Fibroblast of mammary gland (primary cell): ENCODE data around the gene DLG2.
A peak's percentile ranks its signal among the peaks of the same experiment; 100 is the strongest.

Experiments used
- DNase-seq: peaks from one replicate; pipeline ENCODE4 v3.0.0-alpha.2; 2010; ENCODE audit warnings: low read depth
- H3K4me3 ChIP-seq: 2 replicates; pipeline ENCODE4 v1.5.1; 2011; ENCODE audit warnings: low read depth, mild to moderate bottlenecking, low read length, moderate library complexity; ENCODE audit not compliant: control insufficient read depth
- TF ChIP-seq, protein P1 (sequence below): conservative IDR thresholded peaks from 2 replicates; pipeline ENCODE4 v1.5.1; 2011; ENCODE audit warnings: low read depth, low read length, inconsistent platforms; ENCODE audit not compliant: control insufficient read depth, insufficient read depth

DLG2 gene

DNA sequence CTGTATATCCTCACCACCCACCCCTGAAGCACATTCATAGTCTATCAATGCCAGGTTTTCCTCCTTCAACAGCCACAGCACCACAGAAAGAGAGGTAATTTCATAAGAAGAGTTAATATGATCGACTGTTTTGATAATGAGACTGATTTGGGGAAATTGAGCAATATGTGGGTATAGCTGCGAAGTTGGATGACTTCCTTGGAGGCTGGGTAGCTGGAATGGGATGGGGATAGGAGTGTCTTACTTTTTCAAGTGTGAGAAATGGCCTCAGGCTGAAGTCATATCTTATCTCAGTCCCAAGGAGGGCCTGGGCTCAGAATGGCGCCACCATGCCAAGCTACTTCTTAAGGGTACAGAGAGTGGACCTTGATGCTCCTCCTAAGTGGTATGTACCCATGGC lies 2153.4 kb downstream of the DLG2 start:
- no peak overlapping the region for H3K4me3 ChIP-seq
- TF ChIP-seq, protein P1, sequence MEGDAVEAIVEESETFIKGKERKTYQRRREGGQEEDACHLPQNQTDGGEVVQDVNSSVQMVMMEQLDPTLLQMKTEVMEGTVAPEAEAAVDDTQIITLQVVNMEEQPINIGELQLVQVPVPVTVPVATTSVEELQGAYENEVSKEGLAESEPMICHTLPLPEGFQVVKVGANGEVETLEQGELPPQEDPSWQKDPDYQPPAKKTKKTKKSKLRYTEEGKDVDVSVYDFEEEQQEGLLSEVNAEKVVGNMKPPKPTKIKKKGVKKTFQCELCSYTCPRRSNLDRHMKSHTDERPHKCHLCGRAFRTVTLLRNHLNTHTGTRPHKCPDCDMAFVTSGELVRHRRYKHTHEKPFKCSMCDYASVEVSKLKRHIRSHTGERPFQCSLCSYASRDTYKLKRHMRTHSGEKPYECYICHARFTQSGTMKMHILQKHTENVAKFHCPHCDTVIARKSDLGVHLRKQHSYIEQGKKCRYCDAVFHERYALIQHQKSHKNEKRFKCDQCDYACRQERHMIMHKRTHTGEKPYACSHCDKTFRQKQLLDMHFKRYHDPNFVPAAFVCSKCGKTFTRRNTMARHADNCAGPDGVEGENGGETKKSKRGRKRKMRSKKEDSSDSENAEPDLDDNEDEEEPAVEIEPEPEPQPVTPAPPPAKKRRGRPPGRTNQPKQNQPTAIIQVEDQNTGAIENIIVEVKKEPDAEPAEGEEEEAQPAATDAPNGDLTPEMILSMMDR = no peak
- DNase-seq = no peak

DNA sequence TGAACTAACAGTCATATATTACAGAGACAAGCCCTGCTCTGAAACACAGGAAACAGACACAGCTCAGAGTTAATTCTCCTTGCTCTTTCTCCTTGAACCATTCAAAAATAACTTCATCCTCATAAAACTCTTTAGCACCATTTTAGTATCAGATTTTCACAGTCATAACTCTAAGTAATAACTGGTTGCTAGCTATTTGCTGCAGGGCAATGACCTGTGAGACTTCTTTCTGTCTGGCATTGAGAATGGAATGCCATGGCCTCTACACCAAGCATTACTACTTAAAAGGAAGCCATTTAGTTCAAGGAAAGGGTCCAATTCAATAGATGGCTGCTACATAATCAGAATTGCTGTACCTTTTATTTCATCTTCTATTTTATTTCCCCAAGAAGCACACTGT lies 2154.3 kb downstream of the DLG2 start:
- TF ChIP-seq, protein P1 = no peak
- DNase-seq = no peak
- no peak overlapping the region for H3K4me3 ChIP-seq

DNA sequence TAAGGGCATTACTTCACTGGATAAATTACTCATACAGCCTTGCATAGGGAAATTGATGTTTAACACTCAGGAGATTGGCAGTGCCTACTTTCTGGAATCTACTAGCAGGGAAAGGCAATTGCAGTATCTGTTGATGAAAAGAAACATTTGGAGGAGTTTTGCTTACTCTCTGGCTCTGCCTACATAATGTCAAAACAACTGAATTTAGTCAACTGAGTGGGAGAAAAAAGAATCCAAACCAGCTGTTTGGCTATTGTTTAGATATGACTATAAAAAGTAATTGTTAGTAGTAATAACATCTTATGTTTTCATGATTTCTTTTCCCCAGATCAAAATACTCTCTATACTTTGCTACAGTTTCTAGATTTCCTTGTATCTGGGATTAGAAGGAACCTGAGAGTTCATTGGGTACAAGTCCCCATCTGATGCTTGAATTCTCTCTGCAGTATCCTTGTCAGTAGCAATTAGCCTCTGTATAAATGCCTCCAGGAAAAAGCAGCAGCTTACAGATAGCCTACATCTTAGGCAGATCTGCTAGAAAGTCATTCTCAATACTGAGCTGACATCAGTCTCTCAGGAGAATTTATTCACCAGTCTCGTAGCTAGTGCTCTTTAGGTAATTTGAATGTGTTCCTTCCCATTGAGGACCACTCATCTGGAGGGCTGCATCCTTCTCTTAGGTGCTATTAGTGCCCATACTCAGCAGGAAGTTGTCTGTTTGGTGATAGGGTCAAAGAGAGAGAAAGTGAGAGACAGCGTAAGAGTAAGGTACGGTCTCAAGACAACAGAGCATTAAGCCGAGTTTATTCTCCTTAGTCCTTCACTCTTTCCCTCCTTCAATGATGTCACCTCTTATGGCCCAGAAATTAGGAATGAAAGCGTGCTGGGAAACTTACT lies 2155.1 kb downstream of the DLG2 start:
- no peak for DNase-seq
- TF ChIP-seq, protein P1 = no peak
- no peak overlapping the region for H3K4me3 ChIP-seq

DNA sequence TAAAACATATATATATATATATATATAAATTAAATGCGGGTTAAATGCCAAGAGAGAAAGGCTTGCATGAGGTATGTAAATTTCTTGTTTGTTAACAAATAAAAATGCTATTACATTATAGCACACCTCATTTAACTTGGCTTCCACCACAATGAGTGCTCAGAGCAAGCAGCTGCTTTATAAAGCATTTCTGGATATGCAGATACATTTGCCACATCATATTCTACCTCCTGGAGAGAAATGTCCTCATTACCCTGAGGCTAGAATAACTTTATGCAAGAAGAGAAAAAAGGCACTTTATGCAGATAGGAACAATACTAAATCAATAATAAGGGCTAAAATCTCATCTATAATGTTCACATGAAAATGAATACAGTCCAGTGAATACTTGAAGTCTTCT lies 2159.3 kb downstream of the DLG2 start:
- TF ChIP-seq, protein P1 = no peak
- no peak overlapping the region for H3K4me3 ChIP-seq
- no peak for DNase-seq

DNA sequence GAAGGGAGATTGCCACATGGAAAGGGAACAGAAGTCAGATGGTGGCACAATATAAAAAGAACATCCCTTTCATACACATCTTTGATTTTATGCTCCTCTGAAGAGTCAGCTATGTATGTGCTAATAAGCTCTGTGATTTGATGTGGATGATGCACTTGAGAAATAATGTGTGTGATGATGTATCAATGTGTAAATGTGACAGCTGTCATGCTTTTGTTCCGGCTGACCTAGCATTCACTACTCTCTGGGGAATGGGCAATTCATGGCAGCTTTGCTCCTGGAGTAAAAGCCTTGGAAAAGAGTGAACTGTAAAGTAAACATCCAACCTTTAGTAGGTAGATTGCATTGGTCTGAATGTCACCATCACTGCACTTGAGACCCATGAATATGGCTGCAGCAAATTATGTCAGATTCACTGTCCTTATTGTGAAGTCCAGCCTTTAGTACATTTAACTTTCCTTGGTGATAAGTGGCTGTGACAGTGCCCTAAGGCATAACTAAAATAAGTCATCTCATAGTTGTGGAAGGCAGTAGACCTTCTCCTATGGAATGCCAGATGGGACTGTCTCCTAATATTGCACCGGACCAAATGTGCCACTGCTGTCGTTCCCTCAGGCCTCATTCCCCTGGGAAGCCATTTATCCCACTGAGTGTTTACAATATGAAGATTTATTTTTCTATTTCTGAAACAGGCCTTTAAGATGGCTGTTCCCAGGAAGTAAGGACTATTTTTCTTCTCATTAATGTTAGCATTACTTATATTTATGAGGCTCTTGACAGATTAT lies 2162.8 kb downstream of the DLG2 start:
- DNase-seq = no peak
- H3K4me3 ChIP-seq = no peak overlapping the region
- TF ChIP-seq, protein P1 = no peak

DNA sequence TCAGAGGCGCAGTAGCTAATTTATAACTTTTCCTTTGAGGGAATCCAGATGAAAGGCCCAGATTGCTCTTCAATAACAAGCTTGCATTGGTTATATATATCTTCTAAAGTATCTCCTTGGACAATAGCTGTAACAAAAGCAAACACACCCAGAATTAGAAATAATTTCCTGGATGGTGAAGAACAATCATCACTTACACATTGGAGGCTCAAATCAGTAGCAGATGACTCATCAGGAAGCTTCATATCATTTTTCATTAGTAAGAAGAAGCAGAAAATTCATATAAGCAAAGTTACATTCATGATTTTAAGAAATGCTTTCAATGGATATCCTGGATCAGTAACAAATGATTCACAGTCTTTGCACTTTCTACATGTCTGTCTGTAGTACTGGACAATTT lies 2167.3 kb downstream of the DLG2 start:
- TF ChIP-seq, protein P1 = no peak
- peak; percentile 5 for DNase-seq
- no peak overlapping the region for H3K4me3 ChIP-seq
